GM19324 (cell line): ENCODE results near the gene CDKN2B-AS1.
A peak's percentile ranks its signal among the peaks of the same experiment; 100 is the strongest.

Source experiments
- ATAC-seq: cut with Tn5 transposase; IDR thresholded peaks from one replicate; pipeline ENCODE4 v1.9.1; 2021; ENCODE audit warnings: mild to moderate bottlenecking, moderate library complexity; ENCODE audit not compliant: unreplicated experiment, low FRiP score

The CDKN2B-AS1 gene

GRCh38 chr9:21982391-21982790 lies 12.2 kb upstream of the CDKN2B-AS1 start:
- ATAC-seq: no peak

- ATAC-seq: no peak
Observed at GRCh38 chr9:21982861-21983560, 11.6 kb upstream of the CDKN2B-AS1 start.

GRCh38 chr9:21983561-21983935 lies 11.0 kb upstream of the CDKN2B-AS1 start:
- ATAC-seq: no peak

- no peak for ATAC-seq
Observed at GRCh38 chr9:21984101-21984500, 10.5 kb upstream of the CDKN2B-AS1 start.

- ATAC-seq: no peak
Observed at GRCh38 chr9:21985964-21986667, 8.5 kb upstream of the CDKN2B-AS1 start.

- no peak for ATAC-seq
Observed at GRCh38 chr9:21988056-21988990, 6.3 kb upstream of the CDKN2B-AS1 start.

GRCh38 chr9:21989440-21990189 lies 5.0 kb upstream of the CDKN2B-AS1 start:
- ATAC-seq: no peak

GRCh38 chr9:21991072-21991959 lies 3.3 kb upstream of the CDKN2B-AS1 start:
- ATAC-seq: no peak

- ATAC-seq: no peak
Observed at GRCh38 chr9:21993007-21993406, 1.6 kb upstream of the CDKN2B-AS1 start.

GRCh38 chr9:21993893-21994555 lies 567 bp upstream of the CDKN2B-AS1 start, which contains the start of gene CDKN2A:
Gene CDKN2A, minus strand, starts transcription at chr9:21994392.
- peak; percentile 57 for ATAC-seq

GRCh38 chr9:21995006-21995665 lies 545 bp downstream of the CDKN2B-AS1 start:
- ATAC-seq: peak; percentile 88

- peak; percentile 34 for ATAC-seq
Observed at GRCh38 chr9:21995666-21996398, 1.2 kb downstream of the CDKN2B-AS1 start.

GRCh38 chr9:21996438-21996837 lies 1.8 kb downstream of the CDKN2B-AS1 start:
- ATAC-seq: no peak

GRCh38 chr9:21996858-21997257 lies 2.3 kb downstream of the CDKN2B-AS1 start:
- ATAC-seq: no peak

GRCh38 chr9:21997480-21997879 lies 2.9 kb downstream of the CDKN2B-AS1 start:
- ATAC-seq: no peak

- ATAC-seq: no peak
Observed at GRCh38 chr9:21998026-21998425, 3.4 kb downstream of the CDKN2B-AS1 start.

- ATAC-seq: no peak
Observed at GRCh38 chr9:22002038-22002437, 7.4 kb downstream of the CDKN2B-AS1 start.
